Glutamatergic neuron (in vitro differentiated cells): Measurements from ENCODE around the gene C2CD2. TPM values are rescaled to one million over a fixed set of nuclear protein-coding genes. Genes with fewer than 3 reads are reported as not detected.

Source experiments
- DNase-seq: peaks from one replicate; pipeline ENCODE4 v3.0.0; 2022
- H3K27ac Mint-ChIP-seq: one replicate; pipeline ENCODE4 v1.8.0; 2020; ENCODE audit warnings: mild to moderate bottlenecking, mixed read lengths, inconsistent platforms; ENCODE audit not compliant: unreplicated experiment
- H3K27me3 Mint-ChIP-seq: one replicate; pipeline ENCODE4 v1.8.0; 2020; ENCODE audit warnings: mild to moderate bottlenecking, moderate library complexity, mixed read lengths, inconsistent platforms; ENCODE audit not compliant: unreplicated experiment
- H3K36me3 Mint-ChIP-seq: one replicate; pipeline ENCODE4 v1.8.0; 2020; ENCODE audit warnings: mild to moderate bottlenecking, mixed read lengths, inconsistent platforms; ENCODE audit not compliant: unreplicated experiment
- H3K4me1 Mint-ChIP-seq: one replicate; pipeline ENCODE4 v1.8.0; 2020; ENCODE audit warnings: mild to moderate bottlenecking, low read depth, mixed read lengths, inconsistent platforms; ENCODE audit not compliant: unreplicated experiment
- H3K4me3 Mint-ChIP-seq: one replicate; pipeline ENCODE4 v1.8.0; 2020; ENCODE audit warnings: mild to moderate bottlenecking, mixed read lengths, inconsistent platforms; ENCODE audit not compliant: unreplicated experiment
- H3K9me3 Mint-ChIP-seq: one replicate; pipeline ENCODE4 v1.8.0; 2020; ENCODE audit warnings: mild to moderate bottlenecking, moderate library complexity, mixed read lengths, inconsistent platforms; ENCODE audit not compliant: unreplicated experiment
- CTCF ChIP-seq: fragments of 200-600 bp; sonication (generic); IDR thresholded peaks from one replicate; pipeline ENCODE4 v1.5.0; 2021; ENCODE audit not compliant: partially characterized antibody, unreplicated experiment
- total RNA-seq: library from RNA; stranded (reverse); fragmentation: NEBNext Ultra II Directional; extraction: Animal tissue kit (Norgen Biotek cat#: 25700); gene quantifications from one replicate; pipeline ENCODE4 v1.2.1, GENCODE V29; 2021; ENCODE audit not compliant: unreplicated experiment

Gene C2CD2
- total RNA-seq, 1 donor from 2014 or later = 0.78 TPM

GRCh38 chr21:41943851-41944250 is 10.0 kb downstream of the C2CD2 start:
- H3K4me1 Mint-ChIP-seq = no peaks in the 10 kb centered on the region
- peaks cover 2% of the 10 kb centered on the region for H3K27me3 Mint-ChIP-seq
- peaks cover 8% of the 10 kb centered on the region for H3K36me3 Mint-ChIP-seq
- no peak for TF ChIP-seq CTCF
- H3K27ac Mint-ChIP-seq = no peak overlapping the region
- H3K9me3 Mint-ChIP-seq = no peaks in the 10 kb centered on the region
- no peak overlapping the region for H3K4me3 Mint-ChIP-seq
- no peak for DNase-seq

- no peak for DNase-seq
- no peaks in the 10 kb centered on the region for H3K9me3 Mint-ChIP-seq
- H3K27me3 Mint-ChIP-seq = peaks cover 4% of the 10 kb centered on the region
- no peak overlapping the region for H3K4me3 Mint-ChIP-seq
- H3K36me3 Mint-ChIP-seq = peaks cover 8% of the 10 kb centered on the region
- no peak for TF ChIP-seq CTCF
- no peaks in the 10 kb centered on the region for H3K4me1 Mint-ChIP-seq
- H3K27ac Mint-ChIP-seq = no peak overlapping the region
Measured at GRCh38 chr21:41942457-41942856, 11.4 kb downstream of the C2CD2 start.

- TF ChIP-seq CTCF = no peak
- peaks cover 4% of the 10 kb centered on the region for H3K27me3 Mint-ChIP-seq
- H3K27ac Mint-ChIP-seq = no peak overlapping the region
- peaks cover 8% of the 10 kb centered on the region for H3K36me3 Mint-ChIP-seq
- no peaks in the 10 kb centered on the region for H3K4me1 Mint-ChIP-seq
- no peaks in the 10 kb centered on the region for H3K9me3 Mint-ChIP-seq
- H3K4me3 Mint-ChIP-seq = no peak overlapping the region
- DNase-seq = no peak
Measured at GRCh38 chr21:41941941-41942340, 11.9 kb downstream of the C2CD2 start.

DNA sequence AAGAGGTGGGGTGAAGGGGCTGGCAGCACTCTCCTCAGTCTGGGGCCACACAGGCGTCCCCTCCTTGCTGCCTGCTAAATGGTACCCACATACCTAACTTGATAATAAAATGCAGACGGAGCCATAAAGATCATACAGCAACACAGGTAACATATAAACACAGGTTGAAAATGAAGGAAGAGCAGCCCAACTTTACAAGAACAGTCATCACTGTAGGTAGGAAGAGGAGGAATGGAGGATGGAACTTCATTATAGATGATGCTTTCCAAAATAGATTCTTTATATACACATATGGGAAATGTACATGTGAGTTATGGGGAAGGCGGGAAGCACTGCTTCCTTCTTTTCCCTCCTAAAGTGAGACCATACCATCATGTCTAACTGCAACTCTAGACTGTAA is 13.4 kb downstream of the C2CD2 start:
- H3K27ac Mint-ChIP-seq = no peak overlapping the region
- H3K27me3 Mint-ChIP-seq = peaks cover 4% of the 10 kb centered on the region
- H3K4me3 Mint-ChIP-seq = no peak overlapping the region
- DNase-seq = no peak
- no peak for TF ChIP-seq CTCF
- peaks cover 8% of the 10 kb centered on the region for H3K36me3 Mint-ChIP-seq
- H3K9me3 Mint-ChIP-seq = no peaks in the 10 kb centered on the region
- no peaks in the 10 kb centered on the region for H3K4me1 Mint-ChIP-seq

DNA sequence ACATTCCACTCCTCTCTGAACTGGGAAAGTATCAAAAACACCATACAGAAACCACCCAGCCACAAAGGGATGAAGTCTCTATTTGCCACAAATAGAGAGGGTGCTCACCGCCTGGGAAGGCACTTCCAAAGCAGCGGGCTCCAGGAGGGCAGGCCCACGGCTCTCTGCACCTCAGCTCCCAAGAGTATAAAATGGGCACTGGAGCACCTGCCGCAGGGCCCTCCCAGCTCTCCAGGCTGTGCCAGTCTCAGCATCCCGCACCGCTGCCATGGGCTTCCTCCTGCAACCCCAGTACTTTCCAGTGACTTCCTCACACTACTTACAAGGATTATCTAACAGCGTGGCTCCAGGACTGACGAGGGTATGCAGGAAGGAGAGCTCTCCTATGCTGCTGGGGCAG is 14.4 kb downstream of the C2CD2 start:
- no peaks in the 10 kb centered on the region for H3K4me1 Mint-ChIP-seq
- no peaks in the 10 kb centered on the region for H3K9me3 Mint-ChIP-seq
- H3K36me3 Mint-ChIP-seq = no peaks in the 10 kb centered on the region
- peaks cover 6% of the 10 kb centered on the region for H3K27me3 Mint-ChIP-seq
- H3K4me3 Mint-ChIP-seq = no peak overlapping the region
- no peak overlapping the region for H3K27ac Mint-ChIP-seq
- no peak for TF ChIP-seq CTCF
- DNase-seq = no peak
